Esophagus squamous epithelium (tissue), 5 donors: ENCODE results near the gene SLC27A1. TPM values are rescaled to one million over a fixed set of nuclear protein-coding genes. Genes with fewer than 3 reads are reported as not detected.

Experiments used
- DNase-seq: peaks from one replicate; lab custom pipeline; 2025; lab: John Stamatoyannopoulos, UW
- H3K27ac ChIP-seq, 4 donors: fragments of 200-600 bp; sonication (generic); one replicate each; pipeline ENCODE4 v1.5.1; 2016 to 2019; ENCODE audit warnings: mild to moderate bottlenecking in 1 of 4
- H3K27me3 ChIP-seq, 4 donors: fragments of 200-600 bp; sonication (generic); 1 replicate in 3 of 4; 2 replicates in 1 of 4; pipeline versions ENCODE4 v1.5.1 to v1.6.0; 2017 to 2021; ENCODE audit warnings: antibody characterized with exemption in 1 of 4
- H3K36me3 ChIP-seq, 3 donors: fragments of 200-600 bp; sonication (generic); one replicate each; pipeline ENCODE4 v1.5.1; 2016 to 2019
- H3K4me1 ChIP-seq, 3 donors: fragments of 200-600 bp; sonication (generic); one replicate each; pipeline ENCODE4 v1.5.1; 2017 to 2019
- H3K4me3 ChIP-seq, 4 donors: fragments of 200-600 bp; sonication (generic); 1 replicate in 3 of 4; 2 replicates in 1 of 4; pipeline ENCODE4 v1.5.1; 2016 to 2019; ENCODE audit warnings: mild to moderate bottlenecking in 2 of 4, moderate library complexity in 1 of 4
- H3K9me3 ChIP-seq, 3 donors: fragments of 200-600 bp; sonication (generic); one replicate each; pipeline ENCODE4 v1.5.1; 2016 to 2019
- CTCF ChIP-seq, 6 experiments: fragments of 450-650 bp in 4 of 6; fragments of 200-600 bp in 2 of 6; sonication (generic) in 2 of 6; IDR thresholded peaks; one replicate each; pipeline ENCODE4 v1.5.1; 2016 to 2019; ENCODE audit warnings: antibody characterized with exemption in 6 of 6, mild to moderate bottlenecking in 4 of 6, moderate library complexity in 4 of 6
- POLR2A ChIP-seq, 4 donors: fragments of 450-650 bp; IDR thresholded peaks; one replicate each; pipeline ENCODE4 v1.6.1; 2017; ENCODE audit warnings: antibody characterized with exemption in 4 of 4, mild to moderate bottlenecking in 4 of 4, moderate library complexity in 3 of 4
- WGBS, 2 donors: methylation state at CpG; one replicate each; pipeline ENCODE4 v1.1.5; 2018; 5-methylcytosine and 5-hydroxymethylcytosine counted together
- intact Hi-C: fragments of 100-400 bp; cut with DNase I; formaldehyde crosslinking; loops from one replicate; pipeline ENCODE4 v1.15.0; 2022
- total RNA-seq, 4 donors: library from RNA; depleted of rRNA; stranded (reverse); fragments of >200 nt; gene quantifications; one replicate each; pipeline ENCODE4 v1.1.0, GENCODE V29; 2016
- donor health status: DM: yes; HTN: yes; CAD: no.

Gene SLC27A1
- total RNA-seq, 4 donors from 2014 or later = 4.1 to 19.5 (median 8.7) TPM

DNA sequence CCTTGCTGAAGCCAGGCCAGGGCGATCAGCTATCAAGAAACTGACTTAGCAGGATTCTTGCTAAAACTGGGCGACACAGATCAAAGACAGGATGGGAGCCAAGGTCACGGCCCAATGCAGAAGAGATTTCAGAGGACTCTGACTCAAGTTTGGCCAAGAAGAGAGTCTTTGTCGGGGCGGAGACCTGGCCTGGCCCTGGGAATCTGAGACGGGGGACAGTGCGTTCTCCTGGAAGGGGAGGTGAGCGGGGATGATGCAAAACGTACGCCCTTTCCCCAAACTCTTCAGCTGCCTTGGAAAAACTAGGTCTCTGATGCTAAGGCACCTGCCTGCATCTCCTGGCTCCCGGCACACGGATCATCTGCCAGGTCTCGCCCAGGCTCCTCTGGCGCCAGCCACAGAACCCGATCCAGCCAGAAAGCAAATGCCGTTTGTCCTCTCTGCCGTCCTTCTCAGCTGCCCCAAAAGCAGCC, 40.6 kb upstream of the SLC27A1 start:
- TF ChIP-seq POLR2A (IDR thresholded peaks at IDR 0.05) (no peak), CTCF (IDR thresholded peaks at IDR 0.05) (no peak)
- no peak for DNase-seq
- H3K36me3 ChIP-seq = no peaks in the 10 kb centered on the region
- WGBS, 2 donors = 42 to 45% methylated on average over 17 of the region's 17 CpGs
- H3K9me3 ChIP-seq = no peaks in the 10 kb centered on the region
- H3K27me3 ChIP-seq = no peaks in the 10 kb centered on the region
- intact Hi-C loops = no loop called here
- H3K27ac ChIP-seq = peak overlapping the region in 2 of 4 donors; percentile 30 to 51
- H3K4me3 ChIP-seq = no peak overlapping the region
- peaks cover 1 to 21% (median 9%) of the 10 kb centered on the region in 3 donors for H3K4me1 ChIP-seq

DNA sequence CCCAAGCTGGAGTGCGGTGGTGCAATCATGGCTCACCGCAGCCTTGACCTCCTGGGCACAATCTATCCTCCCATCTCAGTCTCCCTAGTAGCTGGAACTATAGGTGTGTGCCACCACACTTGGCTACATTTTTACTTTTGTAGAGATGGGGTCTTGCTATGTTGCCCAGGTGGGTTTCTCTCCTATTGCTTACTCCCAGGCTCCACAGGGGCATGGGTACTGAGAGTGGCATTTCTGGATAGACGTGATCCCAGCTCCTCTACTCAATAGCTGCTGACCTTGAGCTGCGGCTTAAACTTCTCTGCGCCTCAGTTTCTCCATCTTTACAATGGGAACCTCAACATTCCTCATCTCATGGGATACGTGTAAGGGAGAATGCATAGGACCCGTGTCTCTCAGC, 38.9 kb upstream of the SLC27A1 start:
- H3K27ac ChIP-seq = no peak overlapping the region
- 88 to 91% methylated on average over 2 to 7 of the region's 7 CpGs for WGBS, 2 donors
- no peaks in the 10 kb centered on the region for H3K36me3 ChIP-seq
- no peak for TF ChIP-seq CTCF (IDR thresholded peaks at IDR 0.05)
- no peak for TF ChIP-seq POLR2A (IDR thresholded peaks at IDR 0.05)
- intact Hi-C loops = no loop called here
- H3K9me3 ChIP-seq = no peaks in the 10 kb centered on the region
- DNase-seq = no peak
- H3K4me1 ChIP-seq = peaks cover 0 to 16% (median 9%) of the 10 kb centered on the region in 3 donors
- H3K27me3 ChIP-seq = no peaks in the 10 kb centered on the region
- H3K4me3 ChIP-seq = no peak overlapping the region

DNA sequence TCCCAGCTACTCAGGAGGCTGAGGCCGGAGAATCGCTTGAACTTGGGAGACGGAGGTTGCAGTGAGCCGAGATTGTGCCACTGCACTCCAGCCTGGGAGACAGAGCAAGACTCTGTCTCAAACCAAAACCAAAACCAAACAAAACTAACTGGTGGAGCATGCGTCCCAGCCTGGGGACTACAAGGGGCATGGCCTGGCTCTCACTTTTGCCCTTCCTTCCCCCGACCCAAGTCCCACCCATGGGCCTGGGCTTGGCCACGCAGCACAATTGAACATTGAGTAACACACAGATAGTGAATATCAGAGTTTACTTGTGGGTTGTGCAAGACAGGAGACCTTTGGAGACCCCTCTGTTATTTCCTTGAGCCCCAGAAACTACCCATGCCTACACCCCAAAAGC, 35.1 kb upstream of the SLC27A1 start:
- H3K27me3 ChIP-seq = no peaks in the 10 kb centered on the region
- WGBS, 2 donors = 78 to 83% methylated on average over 5 to 6 of the region's 7 CpGs
- H3K4me3 ChIP-seq = no peak overlapping the region
- no peaks in the 10 kb centered on the region for H3K9me3 ChIP-seq
- no peaks in the 10 kb centered on the region for H3K36me3 ChIP-seq
- peaks cover 0 to 2% (median 0%) of the 10 kb centered on the region in 3 donors for H3K4me1 ChIP-seq
- no peak overlapping the region for H3K27ac ChIP-seq
- TF ChIP-seq POLR2A (IDR thresholded peaks at IDR 0.05) (no peak), CTCF (IDR thresholded peaks at IDR 0.05) (no peak)
- intact Hi-C loops = no loop called here
- no peak for DNase-seq

DNA sequence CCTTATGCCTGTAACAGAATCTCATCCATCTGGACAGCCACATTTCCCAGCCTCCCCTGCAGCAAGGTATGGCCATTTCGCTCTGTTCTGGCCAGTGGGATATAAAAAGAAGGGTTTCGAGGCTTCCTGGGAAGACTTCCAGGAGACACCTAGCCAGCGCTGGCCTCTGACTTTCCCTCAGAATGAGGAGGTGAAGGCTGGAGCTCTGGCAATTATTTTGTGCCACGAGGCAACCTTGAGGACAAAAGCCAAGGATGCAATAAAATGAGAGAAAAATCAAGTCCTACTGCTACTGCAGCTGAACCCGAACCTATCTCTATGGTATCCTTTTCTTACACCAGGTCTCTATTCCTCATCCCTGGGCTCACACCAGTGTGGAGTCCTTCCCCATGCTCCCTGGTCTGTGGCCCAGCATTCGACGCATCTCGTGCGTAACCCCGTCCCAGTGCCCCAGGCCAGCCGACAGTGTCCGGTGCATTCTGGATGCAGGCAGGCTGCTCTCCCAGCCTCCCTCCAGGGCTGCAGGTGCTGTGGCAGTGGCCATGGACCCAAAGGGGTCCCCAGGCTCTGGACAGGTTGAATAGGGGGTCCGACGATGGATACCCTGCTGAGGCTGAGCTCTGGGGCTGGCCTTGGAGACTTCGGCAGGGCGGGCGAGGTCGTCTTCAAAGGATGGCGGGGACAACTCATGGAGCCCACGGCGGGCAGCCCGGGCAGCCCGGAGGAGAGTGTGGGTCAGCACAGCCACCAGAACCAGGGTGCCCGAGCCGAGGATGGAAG, 34.0 kb upstream of the SLC27A1 start:
- H3K4me3 ChIP-seq = no peak overlapping the region
- TF ChIP-seq POLR2A (IDR thresholded peaks at IDR 0.05) (no peak), CTCF (IDR thresholded peaks at IDR 0.05) (no peak)
- no peaks in the 10 kb centered on the region for H3K4me1 ChIP-seq
- H3K36me3 ChIP-seq = no peaks in the 10 kb centered on the region
- intact Hi-C loops = no loop called here
- H3K27ac ChIP-seq = no peak overlapping the region
- H3K9me3 ChIP-seq = no peaks in the 10 kb centered on the region
- no peak for DNase-seq
- 90 to 95% methylated on average over 16 to 20 of the region's 25 CpGs for WGBS, 2 donors
- H3K27me3 ChIP-seq = no peaks in the 10 kb centered on the region

GRCh38 chr19:17436874-17437267, 33.5 kb upstream of the SLC27A1 start:
- no peak overlapping the region for H3K4me3 ChIP-seq
- no peaks in the 10 kb centered on the region for H3K4me1 ChIP-seq
- TF ChIP-seq POLR2A (IDR thresholded peaks at IDR 0.05) (no peak), CTCF (IDR thresholded peaks at IDR 0.05) (no peak)
- 68 to 72% methylated on average over 4 to 7 of the region's 7 CpGs for WGBS, 2 donors
- no peaks in the 10 kb centered on the region for H3K36me3 ChIP-seq
- no peaks in the 10 kb centered on the region for H3K9me3 ChIP-seq
- DNase-seq = no peak
- no peak overlapping the region for H3K27ac ChIP-seq
- intact Hi-C loops = no loop called here
- no peaks in the 10 kb centered on the region for H3K27me3 ChIP-seq
